ENCODE results near the gene OMA1.
"Not testable (repeated sequence)": the region's sequence is repeated elsewhere in the genome, so short reads cannot be mapped to it uniquely, and the experiment has no call there.

OMA1 gene

GRCh38 chr1:58573705-58574591 is 27.4 kb upstream of the OMA1 start:
- no peak overlapping the region for H3K27ac ChIP-seq (ENCODE audit: low read depth, low read length)
- peaks cover 25% of the 10 kb centered on the region for H3K4me1 ChIP-seq (ENCODE audit: control insufficient read depth, insufficient read depth, low read length)
- no peak overlapping the region for H3K9ac ChIP-seq (ENCODE audit: low read depth, low read length)
- no peak overlapping the region for H3K4me3 ChIP-seq (ENCODE audit: low read depth, low read length)
- no peaks in the 10 kb centered on the region for H3K9me3 ChIP-seq (ENCODE audit: control insufficient read depth, insufficient read depth, low read length)
- no peaks in the 10 kb centered on the region for H3K36me3 ChIP-seq (ENCODE audit: control insufficient read depth, insufficient read depth, low read length)
- H3K27me3 ChIP-seq (ENCODE audit: control insufficient read depth, insufficient read depth, low read length): peaks cover 45% of the 10 kb centered on the region

- no peaks in the 10 kb centered on the region for H3K9me3 ChIP-seq (ENCODE audit: control insufficient read depth, insufficient read depth, low read length)
- no peak overlapping the region for H3K27ac ChIP-seq (ENCODE audit: low read depth, low read length)
- H3K27me3 ChIP-seq (ENCODE audit: control insufficient read depth, insufficient read depth, low read length): peaks cover 41% of the 10 kb centered on the region
- H3K4me3 ChIP-seq (ENCODE audit: low read depth, low read length): no peak overlapping the region
- no peak overlapping the region for H3K9ac ChIP-seq (ENCODE audit: low read depth, low read length)
- peaks cover 25% of the 10 kb centered on the region for H3K4me1 ChIP-seq (ENCODE audit: control insufficient read depth, insufficient read depth, low read length)
- H3K36me3 ChIP-seq (ENCODE audit: control insufficient read depth, insufficient read depth, low read length): no peaks in the 10 kb centered on the region
Observed at GRCh38 chr1:58573138-58573537, 26.6 kb upstream of the OMA1 start.

GRCh38 chr1:58572690-58573089 is 26.2 kb upstream of the OMA1 start:
- Histone ChIP-seq H3K36me3 (ENCODE audit: control insufficient read depth, insufficient read depth, low read length) (no peaks in the 10 kb centered on the region), H3K27ac (ENCODE audit: low read depth, low read length) (no peak overlapping the region), H3K9me3 (ENCODE audit: control insufficient read depth, insufficient read depth, low read length) (no peaks in the 10 kb centered on the region), H3K4me1 (ENCODE audit: control insufficient read depth, insufficient read depth, low read length) (peaks cover 23% of the 10 kb centered on the region), H3K9ac (ENCODE audit: low read depth, low read length) (no peak overlapping the region), H3K27me3 (ENCODE audit: control insufficient read depth, insufficient read depth, low read length) (peaks cover 37% of the 10 kb centered on the region), H3K4me3 (ENCODE audit: low read depth, low read length) (no peak overlapping the region)

GRCh38 chr1:58571616-58572015 is 25.1 kb upstream of the OMA1 start:
- Histone ChIP-seq H3K27me3 (ENCODE audit: control insufficient read depth, insufficient read depth, low read length) (peaks cover 26% of the 10 kb centered on the region), H3K27ac (ENCODE audit: low read depth, low read length) (no peak overlapping the region), H3K4me3 (ENCODE audit: low read depth, low read length) (no peak overlapping the region), H3K9me3 (ENCODE audit: control insufficient read depth, insufficient read depth, low read length) (no peaks in the 10 kb centered on the region), H3K9ac (ENCODE audit: low read depth, low read length) (no peak overlapping the region), H3K36me3 (ENCODE audit: control insufficient read depth, insufficient read depth, low read length) (no peaks in the 10 kb centered on the region), H3K4me1 (ENCODE audit: control insufficient read depth, insufficient read depth, low read length) (peaks cover 21% of the 10 kb centered on the region)

GRCh38 chr1:58570817-58571216 is 24.3 kb upstream of the OMA1 start:
- Histone ChIP-seq H3K36me3 (ENCODE audit: control insufficient read depth, insufficient read depth, low read length) (no peaks in the 10 kb centered on the region), H3K4me1 (ENCODE audit: control insufficient read depth, insufficient read depth, low read length) (peaks cover 21% of the 10 kb centered on the region), H3K9ac (ENCODE audit: low read depth, low read length) (no peak overlapping the region), H3K4me3 (ENCODE audit: low read depth, low read length) (no peak overlapping the region), H3K9me3 (ENCODE audit: control insufficient read depth, insufficient read depth, low read length) (no peaks in the 10 kb centered on the region), H3K27ac (ENCODE audit: low read depth, low read length) (no peak overlapping the region), H3K27me3 (ENCODE audit: control insufficient read depth, insufficient read depth, low read length) (peaks cover 18% of the 10 kb centered on the region)

- no peaks in the 10 kb centered on the region for H3K9me3 ChIP-seq (ENCODE audit: control insufficient read depth, insufficient read depth, low read length)
- no peak overlapping the region for H3K27ac ChIP-seq (ENCODE audit: low read depth, low read length)
- no peaks in the 10 kb centered on the region for H3K36me3 ChIP-seq (ENCODE audit: control insufficient read depth, insufficient read depth, low read length)
- peaks cover 11% of the 10 kb centered on the region for H3K27me3 ChIP-seq (ENCODE audit: control insufficient read depth, insufficient read depth, low read length)
- H3K4me3 ChIP-seq (ENCODE audit: low read depth, low read length): no peak overlapping the region
- H3K9ac ChIP-seq (ENCODE audit: low read depth, low read length): no peak overlapping the region
- H3K4me1 ChIP-seq (ENCODE audit: control insufficient read depth, insufficient read depth, low read length): peaks cover 21% of the 10 kb centered on the region
Observed at GRCh38 chr1:58570094-58570493, 23.6 kb upstream of the OMA1 start.

GRCh38 chr1:58568911-58569310 is 22.4 kb upstream of the OMA1 start:
- no peak overlapping the region for H3K4me3 ChIP-seq (ENCODE audit: low read depth, low read length)
- H3K4me1 ChIP-seq (ENCODE audit: control insufficient read depth, insufficient read depth, low read length): peaks cover 17% of the 10 kb centered on the region
- H3K9me3 ChIP-seq (ENCODE audit: control insufficient read depth, insufficient read depth, low read length): no peaks in the 10 kb centered on the region
- H3K27me3 ChIP-seq (ENCODE audit: control insufficient read depth, insufficient read depth, low read length): no peaks in the 10 kb centered on the region
- no peak overlapping the region for H3K27ac ChIP-seq (ENCODE audit: low read depth, low read length)
- H3K36me3 ChIP-seq (ENCODE audit: control insufficient read depth, insufficient read depth, low read length): no peaks in the 10 kb centered on the region
- no peak overlapping the region for H3K9ac ChIP-seq (ENCODE audit: low read depth, low read length)

GRCh38 chr1:58568271-58568860 is 21.8 kb upstream of the OMA1 start:
- no peak overlapping the region for H3K9ac ChIP-seq (ENCODE audit: low read depth, low read length)
- peaks cover 12% of the 10 kb centered on the region for H3K4me1 ChIP-seq (ENCODE audit: control insufficient read depth, insufficient read depth, low read length)
- H3K4me3 ChIP-seq (ENCODE audit: low read depth, low read length): no peak overlapping the region
- no peaks in the 10 kb centered on the region for H3K27me3 ChIP-seq (ENCODE audit: control insufficient read depth, insufficient read depth, low read length)
- H3K36me3 ChIP-seq (ENCODE audit: control insufficient read depth, insufficient read depth, low read length): no peaks in the 10 kb centered on the region
- no peaks in the 10 kb centered on the region for H3K9me3 ChIP-seq (ENCODE audit: control insufficient read depth, insufficient read depth, low read length)
- no peak overlapping the region for H3K27ac ChIP-seq (ENCODE audit: low read depth, low read length)

GRCh38 chr1:58566339-58566738 is 19.8 kb upstream of the OMA1 start:
- Histone ChIP-seq H3K9me3 (ENCODE audit: control insufficient read depth, insufficient read depth, low read length) (no peaks in the 10 kb centered on the region), H3K4me3 (ENCODE audit: low read depth, low read length) (no peak overlapping the region), H3K4me1 (ENCODE audit: control insufficient read depth, insufficient read depth, low read length) (no peaks in the 10 kb centered on the region; the same call in 1 of the 2 replicates), H3K9ac (ENCODE audit: low read depth, low read length) (no peak overlapping the region), H3K36me3 (ENCODE audit: control insufficient read depth, insufficient read depth, low read length) (no peaks in the 10 kb centered on the region), H3K27ac (ENCODE audit: low read depth, low read length) (no peak overlapping the region), H3K27me3 (ENCODE audit: control insufficient read depth, insufficient read depth, low read length) (no peaks in the 10 kb centered on the region)

GRCh38 chr1:58563715-58564114 is 17.2 kb upstream of the OMA1 start:
- H3K36me3 ChIP-seq (ENCODE audit: control insufficient read depth, insufficient read depth, low read length); H3K27ac ChIP-seq (ENCODE audit: low read depth, low read length); H3K27me3 ChIP-seq (ENCODE audit: control insufficient read depth, insufficient read depth, low read length); H3K4me3 ChIP-seq (ENCODE audit: low read depth, low read length); H3K4me1 ChIP-seq (ENCODE audit: control insufficient read depth, insufficient read depth, low read length); H3K9me3 ChIP-seq (ENCODE audit: control insufficient read depth, insufficient read depth, low read length); H3K9ac ChIP-seq (ENCODE audit: low read depth, low read length): not testable (repeated sequence)

GRCh38 chr1:58561633-58562032 is 15.1 kb upstream of the OMA1 start:
- H3K9me3 ChIP-seq (ENCODE audit: control insufficient read depth, insufficient read depth, low read length): no peaks in the 10 kb centered on the region
- no peaks in the 10 kb centered on the region for H3K27me3 ChIP-seq (ENCODE audit: control insufficient read depth, insufficient read depth, low read length)
- H3K36me3 ChIP-seq (ENCODE audit: control insufficient read depth, insufficient read depth, low read length): no peaks in the 10 kb centered on the region
- H3K4me3 ChIP-seq (ENCODE audit: low read depth, low read length): no peak overlapping the region
- H3K9ac ChIP-seq (ENCODE audit: low read depth, low read length): no peak overlapping the region
- no peaks in the 10 kb centered on the region for H3K4me1 ChIP-seq (ENCODE audit: control insufficient read depth, insufficient read depth, low read length)
- no peak overlapping the region for H3K27ac ChIP-seq (ENCODE audit: low read depth, low read length)
